Activated CD4-positive, alpha-beta T cell treated with anti-CD3 and anti-CD28 coated beads, Interleukin-2, amount 50 U/mL, for 16 hours (primary cell): Measurements from ENCODE around the gene OAS1.

Experiments
- DNase-seq: peaks from one replicate; pipeline ENCODE4 v3.0.0-alpha.2; 2020

Gene OAS1

DNA sequence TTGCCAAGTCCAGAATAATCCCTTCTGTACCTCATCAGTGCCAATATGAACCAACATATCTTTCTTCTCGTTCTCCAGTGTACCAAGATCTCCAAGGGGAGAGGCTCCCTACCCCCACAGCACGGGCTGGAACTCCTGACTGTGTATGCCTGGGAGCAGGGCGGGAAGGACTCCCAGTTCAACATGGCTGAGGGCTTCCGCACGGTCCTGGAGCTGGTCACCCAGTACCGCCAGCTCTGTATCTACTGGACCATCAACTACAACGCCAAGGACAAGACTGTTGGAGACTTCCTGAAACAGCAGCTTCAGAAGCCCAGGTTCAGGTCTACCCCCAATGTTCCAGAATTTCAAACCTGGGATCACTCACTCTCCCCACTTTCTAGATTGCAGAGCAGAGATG, 61.1 kb downstream of the OAS1 start:
- no peak for DNase-seq
